Measurements from ENCODE around the gene TOR2A.

DNA sequence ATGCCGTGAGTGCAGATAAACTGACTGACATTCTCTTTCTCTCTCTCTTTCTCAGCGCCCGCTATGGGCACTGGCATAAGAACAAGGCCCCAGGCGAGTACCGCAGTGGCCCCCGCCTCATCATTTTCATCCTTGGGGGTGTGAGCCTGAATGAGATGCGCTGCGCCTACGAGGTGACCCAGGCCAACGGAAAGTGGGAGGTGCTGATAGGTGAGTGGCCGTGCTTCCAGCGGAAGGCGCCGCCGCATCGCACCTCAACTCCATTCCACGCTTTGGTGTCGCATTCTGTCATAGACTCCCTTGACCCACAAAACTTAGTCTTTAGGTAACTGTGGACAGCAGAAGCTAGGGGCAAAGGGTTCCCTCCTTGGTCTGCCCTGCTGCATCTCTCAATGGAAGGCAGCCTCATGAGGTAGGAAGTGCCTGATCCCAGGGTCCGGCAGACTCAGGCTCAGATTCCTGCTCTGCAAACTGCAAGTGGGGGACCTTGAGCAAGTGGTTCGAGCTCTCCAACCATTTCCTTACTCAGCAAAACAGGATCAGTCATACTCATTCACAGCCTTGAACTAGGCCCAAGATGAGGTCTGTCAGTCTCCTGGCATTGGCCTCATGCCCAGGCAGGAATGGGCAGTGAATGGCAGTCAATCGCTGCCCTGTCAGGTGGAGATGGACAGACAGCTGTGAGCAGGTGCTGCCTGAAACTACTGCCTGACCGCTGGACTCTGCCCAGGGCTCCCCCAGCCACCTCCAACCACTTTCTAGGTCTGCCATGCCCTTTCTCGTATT, 52.5 kb downstream of the TOR2A start:
- TF ChIP-seq POLR2AphosphoS5 (IDR thresholded peaks at IDR 0.05; ENCODE audit: low read depth, low read length) (no peak), TAF1 (IDR thresholded peaks at IDR 0.05; ENCODE audit: borderline replicate concordance, low read depth, low read length) (no peak)

Data from GM12892 (cell line).